Astrocyte (in vitro differentiated cells and primary cell): ENCODE measurements around the gene KMT2B. TPM values are rescaled to one million over a fixed set of nuclear protein-coding genes. Genes with fewer than 3 reads are reported as not detected.
"Not testable (repeated sequence)": the region's sequence is repeated elsewhere in the genome, so short reads cannot be mapped to it uniquely, and the experiment has no call there.

Source experiments
- DNase-seq: peaks from one replicate; pipeline ENCODE4 v3.0.0-alpha.2; 2010; ENCODE audit warnings: low read depth
- FAIRE-seq: peaks from 2 replicates; lab custom pipeline; 2011; peaks lifted over from hg19 to GRCh38; lab: Jason Lieb, UNC
- H2AFZ ChIP-seq: 2 replicates; pipeline ENCODE4 v1.6.0; 2012; ENCODE audit warnings: low read depth, low read length, inconsistent platforms
- H3K27ac ChIP-seq: 2 replicates; pipeline ENCODE4 v1.5.1; 2011; ENCODE audit warnings: low read depth, low read length, inconsistent platforms
- H3K27me3 ChIP-seq: 2 replicates; pipeline ENCODE4 v1.6.0; 2011; ENCODE audit warnings: low read length, inconsistent platforms; ENCODE audit not compliant: insufficient read depth
- H3K36me3 ChIP-seq: 2 replicates; pipeline ENCODE4 v1.5.1; 2011; ENCODE audit warnings: low read length, inconsistent platforms; ENCODE audit not compliant: insufficient read depth
- H3K4me1 ChIP-seq: 2 replicates; pipeline ENCODE4 v1.5.1; 2011; ENCODE audit warnings: low read length, inconsistent platforms; ENCODE audit not compliant: insufficient read depth
- H3K4me2 ChIP-seq: 2 replicates; pipeline ENCODE4 v1.6.0; 2012; ENCODE audit warnings: low read length, inconsistent platforms
- H3K4me3 ChIP-seq: 2 replicates; pipeline ENCODE4 v1.5.1; 2011; ENCODE audit warnings: low read depth, mild to moderate bottlenecking, low read length, inconsistent platforms; ENCODE audit not compliant: insufficient read depth
- H3K79me2 ChIP-seq: 2 replicates; pipeline ENCODE4 v1.6.0; 2012; ENCODE audit warnings: mild to moderate bottlenecking, low read length, inconsistent platforms; ENCODE audit not compliant: insufficient read depth
- H3K9ac ChIP-seq: 2 replicates; pipeline ENCODE4 v1.6.0; 2012; ENCODE audit warnings: mild to moderate bottlenecking, low read length, inconsistent platforms
- H3K9me3 ChIP-seq: 2 replicates; pipeline ENCODE4 v1.5.1; 2012; ENCODE audit warnings: low read depth, mild to moderate bottlenecking, low read length, inconsistent platforms; ENCODE audit not compliant: insufficient read depth
- H4K20me1 ChIP-seq: 2 replicates; pipeline ENCODE4 v1.6.0; 2012; ENCODE audit warnings: low read length, inconsistent platforms; ENCODE audit not compliant: insufficient read depth
- H3K27ac Mint-ChIP-seq: one replicate; pipeline ENCODE4 v1.8.0; 2021; ENCODE audit warnings: mild to moderate bottlenecking, mixed read lengths; ENCODE audit not compliant: unreplicated experiment
- H3K27me3 Mint-ChIP-seq: one replicate; pipeline ENCODE4 v1.8.0; 2021; ENCODE audit warnings: low read depth, mixed read lengths; ENCODE audit not compliant: unreplicated experiment
- H3K36me3 Mint-ChIP-seq: one replicate; pipeline ENCODE4 v1.8.0; 2021; ENCODE audit warnings: low read depth, mixed read lengths; ENCODE audit not compliant: unreplicated experiment
- H3K4me1 Mint-ChIP-seq: one replicate; pipeline ENCODE4 v1.8.0; 2021; ENCODE audit warnings: low read depth, mixed read lengths; ENCODE audit not compliant: unreplicated experiment
- H3K4me3 Mint-ChIP-seq: one replicate; pipeline ENCODE4 v1.8.0; 2021; ENCODE audit warnings: mild to moderate bottlenecking, moderate library complexity, mixed read lengths; ENCODE audit not compliant: unreplicated experiment
- H3K9me3 Mint-ChIP-seq: one replicate; pipeline ENCODE4 v1.8.0; 2021; ENCODE audit warnings: mild to moderate bottlenecking, mixed read lengths; ENCODE audit not compliant: unreplicated experiment
- EZH2 ChIP-seq: IDR thresholded peaks from 2 replicates; pipeline ENCODE4 v1.6.1; 2012; ENCODE audit warnings: mild to moderate bottlenecking, low read length, inconsistent platforms; ENCODE audit not compliant: insufficient read depth
- total RNA-seq: library from RNA; stranded (reverse); gene quantifications from 2 replicates; pipeline ENCODE4 v1.2.1, GENCODE V29; 2021
- TF ChIP-seq, protein P1 (sequence below): IDR thresholded peaks from 2 replicates; pipeline ENCODE4 v1.5.1; 2011; ENCODE audit warnings: low read depth, mild to moderate bottlenecking, inconsistent platforms, low read length, moderate library complexity; ENCODE audit not compliant: insufficient read depth

Gene KMT2B
- total RNA-seq, 1 donor from 2014 or later = 28.7 TPM

DNA sequence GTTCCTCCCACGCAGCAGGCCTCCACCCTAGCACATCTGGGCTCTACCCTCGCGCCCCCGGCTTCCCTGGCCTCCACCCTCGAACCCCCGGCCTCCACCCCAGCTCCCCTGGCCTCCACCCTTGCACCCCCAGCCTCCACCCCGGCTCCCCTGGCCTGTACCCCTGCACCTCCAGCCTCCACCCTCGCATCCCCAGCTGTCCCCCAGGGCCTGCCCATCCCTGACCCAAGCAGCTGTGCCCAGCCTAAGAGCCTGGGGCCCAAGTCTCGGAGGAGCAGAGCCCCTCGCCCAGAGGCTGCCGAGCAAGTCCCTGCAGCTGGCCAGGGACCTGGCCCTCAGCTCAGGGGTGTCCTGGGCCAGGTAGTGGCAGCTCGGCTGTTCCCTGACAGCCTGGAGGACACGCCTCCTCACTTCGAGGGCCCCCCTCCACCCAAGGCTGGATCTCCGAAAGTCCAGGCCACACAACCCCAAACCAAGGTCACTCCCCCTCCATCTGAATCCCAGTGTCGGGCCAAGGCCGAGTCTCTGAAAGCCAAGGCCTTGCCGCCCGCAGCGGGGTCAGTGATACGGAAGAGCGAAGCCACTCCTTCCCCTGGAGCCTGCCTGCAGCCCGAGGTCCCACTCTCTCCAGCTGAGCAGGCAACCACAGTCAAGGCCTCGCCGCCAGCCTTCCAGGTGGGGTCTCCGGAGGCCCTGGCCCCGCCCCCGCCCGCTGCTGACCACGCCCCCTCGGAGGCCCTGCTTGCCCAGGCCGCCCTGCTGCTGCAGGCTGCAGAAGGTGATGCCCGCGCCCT is 49.7 kb downstream of the KMT2B start:
- no peak overlapping the region for H3K27ac Mint-ChIP-seq
- H3K4me1 Mint-ChIP-seq = no peaks in the 10 kb centered on the region
- DNase-seq (no peak), FAIRE-seq (no peak)
- Histone ChIP-seq H2AFZ (no peak overlapping the region), H3K27ac (no peak overlapping the region), H3K4me1 (no peaks in the 10 kb centered on the region), H3K4me3 (no peak overlapping the region), H3K36me3 (peaks cover 4% of the 10 kb centered on the region), H3K79me2 (no peaks in the 10 kb centered on the region), H3K9me3 (no peaks in the 10 kb centered on the region), H3K27me3 (no peaks in the 10 kb centered on the region), H3K4me2 (no peak overlapping the region), H3K9ac (no peak overlapping the region), H4K20me1 (no peaks in the 10 kb centered on the region)
- peaks cover 8% of the 10 kb centered on the region for H3K36me3 Mint-ChIP-seq
- H3K4me3 Mint-ChIP-seq = no peak overlapping the region
- no peaks in the 10 kb centered on the region for H3K9me3 Mint-ChIP-seq
- H3K27me3 Mint-ChIP-seq = no peaks in the 10 kb centered on the region
- TF ChIP-seq EZH2 = no peak
- TF ChIP-seq, protein P1, sequence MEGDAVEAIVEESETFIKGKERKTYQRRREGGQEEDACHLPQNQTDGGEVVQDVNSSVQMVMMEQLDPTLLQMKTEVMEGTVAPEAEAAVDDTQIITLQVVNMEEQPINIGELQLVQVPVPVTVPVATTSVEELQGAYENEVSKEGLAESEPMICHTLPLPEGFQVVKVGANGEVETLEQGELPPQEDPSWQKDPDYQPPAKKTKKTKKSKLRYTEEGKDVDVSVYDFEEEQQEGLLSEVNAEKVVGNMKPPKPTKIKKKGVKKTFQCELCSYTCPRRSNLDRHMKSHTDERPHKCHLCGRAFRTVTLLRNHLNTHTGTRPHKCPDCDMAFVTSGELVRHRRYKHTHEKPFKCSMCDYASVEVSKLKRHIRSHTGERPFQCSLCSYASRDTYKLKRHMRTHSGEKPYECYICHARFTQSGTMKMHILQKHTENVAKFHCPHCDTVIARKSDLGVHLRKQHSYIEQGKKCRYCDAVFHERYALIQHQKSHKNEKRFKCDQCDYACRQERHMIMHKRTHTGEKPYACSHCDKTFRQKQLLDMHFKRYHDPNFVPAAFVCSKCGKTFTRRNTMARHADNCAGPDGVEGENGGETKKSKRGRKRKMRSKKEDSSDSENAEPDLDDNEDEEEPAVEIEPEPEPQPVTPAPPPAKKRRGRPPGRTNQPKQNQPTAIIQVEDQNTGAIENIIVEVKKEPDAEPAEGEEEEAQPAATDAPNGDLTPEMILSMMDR = no peak

DNA sequence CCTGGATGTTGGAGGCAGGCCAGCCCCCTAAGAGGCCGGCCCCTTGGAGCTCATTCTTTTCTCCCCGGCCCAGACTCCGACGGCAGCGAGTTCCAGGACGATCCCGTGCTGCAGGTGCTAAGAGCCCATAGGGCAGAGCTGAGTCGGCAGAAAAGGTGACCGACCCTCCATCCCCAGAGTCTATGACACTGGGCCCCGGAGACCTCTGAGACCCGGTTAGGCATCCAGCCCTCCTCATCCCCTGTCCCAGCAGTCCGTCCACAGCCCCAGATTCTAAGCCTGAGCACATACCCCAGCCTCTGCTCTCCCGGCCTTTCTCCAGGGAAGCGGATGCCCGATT is 50.2 kb downstream of the KMT2B start:
- no peak for FAIRE-seq
- no peak overlapping the region for H3K4me2 ChIP-seq
- no peak overlapping the region for H3K27ac Mint-ChIP-seq

DNA sequence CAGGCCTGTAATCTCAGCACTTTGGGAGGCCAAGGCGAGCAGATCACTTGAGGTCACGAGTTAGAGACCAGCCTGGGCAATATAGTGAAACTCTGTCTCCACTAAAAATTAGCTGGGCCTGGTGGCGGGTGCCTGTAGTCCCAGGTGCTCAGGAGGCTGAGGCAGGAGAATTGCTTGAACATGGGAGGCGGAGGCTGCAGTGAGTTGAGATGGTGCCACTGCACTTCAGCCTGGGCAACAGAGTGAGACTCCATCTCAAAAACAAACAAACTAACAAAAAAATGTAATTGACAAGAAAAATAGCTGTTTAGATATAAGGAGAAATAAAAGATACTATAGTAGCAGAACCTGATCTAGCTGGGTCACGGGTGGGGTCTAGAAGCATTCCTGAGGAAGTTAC is 54.6 kb downstream of the KMT2B start:
- H3K9me3 Mint-ChIP-seq, H3K4me3 ChIP-seq, H3K36me3 ChIP-seq, H3K4me2 ChIP-seq, FAIRE-seq, DNase-seq, H3K9me3 ChIP-seq, H3K27me3 ChIP-seq, H3K79me2 ChIP-seq, H4K20me1 ChIP-seq, H3K4me1 Mint-ChIP-seq, H3K27ac Mint-ChIP-seq, H2AFZ ChIP-seq, H3K4me3 Mint-ChIP-seq, H3K27ac ChIP-seq, H3K36me3 Mint-ChIP-seq, H3K9ac ChIP-seq: not testable (repeated sequence)
- H3K27me3 Mint-ChIP-seq = peaks cover 15% of the 10 kb centered on the region
- H3K4me1 ChIP-seq = peaks cover 13% of the 10 kb centered on the region

More for the DNA sequence above, 50.2 kb downstream of the KMT2B start:
- H3K4me3 Mint-ChIP-seq = no peak overlapping the region
- H2AFZ ChIP-seq = no peak overlapping the region
- H3K9me3 Mint-ChIP-seq = no peaks in the 10 kb centered on the region
- TF ChIP-seq EZH2 = no peak
- TF ChIP-seq, protein P1 = no peak
- H3K36me3 ChIP-seq = peaks cover 4% of the 10 kb centered on the region
- H3K27ac ChIP-seq = no peak overlapping the region
- H4K20me1 ChIP-seq = no peaks in the 10 kb centered on the region
- H3K27me3 Mint-ChIP-seq = no peaks in the 10 kb centered on the region
- no peak for DNase-seq
- H3K4me3 ChIP-seq = no peak overlapping the region
- no peaks in the 10 kb centered on the region for H3K4me1 ChIP-seq
- H3K9ac ChIP-seq = no peak overlapping the region
- H3K79me2 ChIP-seq = no peaks in the 10 kb centered on the region
- peaks cover 8% of the 10 kb centered on the region for H3K36me3 Mint-ChIP-seq
- H3K4me1 Mint-ChIP-seq = no peaks in the 10 kb centered on the region
- H3K27me3 ChIP-seq = no peaks in the 10 kb centered on the region
- H3K9me3 ChIP-seq = no peaks in the 10 kb centered on the region
